ENCODE data around the gene CDA. TPM values are rescaled to one million over a fixed set of nuclear protein-coding genes. Genes with fewer than 3 reads are reported as not detected.
A peak's percentile ranks its signal among the peaks of the same experiment; 100 is the strongest.

The CDA gene
- total RNA-seq, 1 donor from 2014 or later, result 6.0 TPM

DNA sequence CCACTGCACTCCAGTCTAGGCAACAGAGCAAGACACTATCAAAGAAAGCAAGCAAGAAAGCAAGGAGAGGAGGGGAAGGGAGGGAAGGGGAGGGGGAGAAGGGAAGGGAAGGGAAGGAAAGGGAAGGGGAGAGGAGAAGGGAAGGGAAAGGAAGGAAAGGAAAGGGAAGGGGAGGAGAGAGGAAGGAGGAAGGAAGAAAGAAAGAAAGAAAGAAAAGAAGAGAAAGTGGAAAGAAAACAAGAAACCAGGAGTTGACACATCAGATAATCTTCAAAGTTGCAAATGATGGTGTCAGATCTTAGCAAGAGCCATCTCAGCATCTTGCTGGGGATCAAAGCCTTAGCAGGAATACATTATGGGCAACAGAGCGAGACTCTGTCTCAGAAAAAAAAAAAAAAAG, 14.9 kb upstream of the CDA start:
- no peak for TF ChIP-seq CTCF (conservative IDR thresholded peaks at IDR 0.05; ENCODE audit: low read depth, low read length)
- DNase-seq (ENCODE audit: low read depth), result no peak
- H3K4me3 ChIP-seq (ENCODE audit: low read depth, low read length), result no peak overlapping the region

GRCh38 chr1:20574686-20575540, 14.0 kb upstream of the CDA start:
- no peak for DNase-seq (ENCODE audit: low read depth)
- peak; percentile 95 for TF ChIP-seq CTCF (conservative IDR thresholded peaks at IDR 0.05; ENCODE audit: low read depth, low read length)
- no peak overlapping the region for H3K4me3 ChIP-seq (ENCODE audit: low read depth, low read length)

DNA sequence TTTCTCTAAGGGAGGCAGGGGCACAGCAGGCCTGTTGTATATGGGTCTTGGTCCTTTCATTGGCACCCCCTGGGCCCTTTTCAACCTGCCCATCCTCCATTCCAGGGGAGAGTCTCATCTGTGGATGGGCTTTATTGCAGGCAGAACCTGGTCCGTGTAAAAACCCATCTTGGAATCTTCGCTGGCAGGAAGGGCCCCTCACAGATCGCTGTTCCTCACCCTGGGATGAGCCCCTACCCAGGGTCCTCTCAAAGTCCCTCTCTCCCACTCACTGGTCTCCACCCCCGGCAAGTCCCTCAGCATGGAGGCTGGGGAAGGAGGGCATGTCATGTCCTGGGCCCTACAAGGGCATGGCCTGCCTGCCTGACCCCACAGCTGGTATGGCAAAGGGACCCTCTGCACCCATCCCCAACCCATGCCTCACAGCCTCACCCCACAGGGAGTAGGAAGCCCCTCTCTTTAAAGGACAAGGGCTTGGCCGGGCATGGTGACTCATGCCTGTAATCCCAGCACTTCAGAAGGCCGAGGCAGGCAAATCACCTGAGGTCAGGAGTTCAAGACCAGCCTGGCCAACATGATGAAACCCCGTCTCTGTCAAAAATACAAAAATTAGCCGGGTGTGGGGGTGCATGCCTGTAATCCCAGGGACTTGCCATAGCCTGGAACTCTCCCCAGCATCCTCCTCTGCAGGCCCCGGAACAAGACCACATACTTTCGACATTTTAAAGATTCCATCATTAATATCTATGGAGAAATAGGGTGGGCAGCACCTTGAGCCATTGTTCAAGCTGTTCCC, 13.2 kb upstream of the CDA start:
- H3K4me3 ChIP-seq (ENCODE audit: low read depth, low read length), result no peak overlapping the region
- no peak for DNase-seq (ENCODE audit: low read depth)
- no peak for TF ChIP-seq CTCF (conservative IDR thresholded peaks at IDR 0.05; ENCODE audit: low read depth, low read length)

DNA sequence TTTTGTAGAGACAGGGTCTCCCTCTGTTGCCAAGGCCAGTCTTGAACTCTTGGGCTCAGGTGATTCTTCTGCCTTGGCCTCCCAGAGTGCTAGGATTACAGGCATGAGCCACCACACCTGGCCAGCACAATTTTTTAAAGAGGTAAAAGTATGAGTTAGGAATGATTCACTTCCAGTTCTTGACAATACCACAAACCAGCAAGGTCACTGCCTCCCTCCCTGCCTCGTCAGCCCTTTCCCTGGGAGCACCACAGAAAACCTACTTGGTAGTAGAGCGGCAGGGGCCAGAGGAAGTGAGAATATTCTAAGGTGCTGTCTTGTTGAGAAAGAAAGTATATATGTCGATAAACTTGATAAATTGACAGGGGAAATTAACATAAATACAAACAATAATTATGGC, 10.8 kb upstream of the CDA start:
- no peak for TF ChIP-seq CTCF (conservative IDR thresholded peaks at IDR 0.05; ENCODE audit: low read depth, low read length)
- DNase-seq (ENCODE audit: low read depth), result no peak
- no peak overlapping the region for H3K4me3 ChIP-seq (ENCODE audit: low read depth, low read length)

DNA sequence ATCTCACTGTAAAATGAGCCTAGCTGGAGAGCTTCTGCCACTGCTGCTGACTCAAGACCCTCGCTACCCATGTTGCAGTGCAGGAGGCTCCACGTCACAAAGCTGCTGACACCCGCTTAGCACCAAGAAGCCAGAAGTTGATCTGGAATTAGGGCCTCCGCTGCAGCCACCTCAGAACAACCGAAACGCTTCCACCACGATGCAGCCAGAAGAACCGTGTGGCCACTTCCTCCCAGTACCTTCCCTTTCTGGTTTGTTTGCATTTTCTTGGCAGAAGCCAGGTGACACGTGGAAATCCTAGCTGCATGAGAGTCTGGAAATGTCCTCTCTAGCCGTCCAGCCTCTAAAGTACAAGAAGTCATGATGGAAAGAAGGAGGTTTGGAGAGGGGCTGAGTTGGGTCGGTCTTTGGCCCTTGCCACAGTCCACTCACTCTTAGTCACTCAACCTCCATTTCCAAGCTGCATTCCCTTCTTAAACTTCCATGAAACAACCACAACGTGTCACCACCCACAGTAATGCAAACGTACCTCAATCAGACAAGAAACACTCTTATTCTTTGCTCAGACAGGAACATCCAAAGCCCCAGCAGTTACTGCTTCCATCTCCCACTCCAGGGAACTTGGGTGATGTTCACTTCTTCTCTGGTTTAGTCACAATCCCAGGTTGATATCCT, 10.0 kb upstream of the CDA start:
- TF ChIP-seq CTCF (conservative IDR thresholded peaks at IDR 0.05; ENCODE audit: low read depth, low read length), result no peak
- H3K4me3 ChIP-seq (ENCODE audit: low read depth, low read length), result no peak overlapping the region
- no peak for DNase-seq (ENCODE audit: low read depth)

- TF ChIP-seq CTCF (conservative IDR thresholded peaks at IDR 0.05; ENCODE audit: low read depth, low read length), result no peak
- DNase-seq (ENCODE audit: low read depth), result no peak
- no peak overlapping the region for H3K4me3 ChIP-seq (ENCODE audit: low read depth, low read length)
Observed at GRCh38 chr1:20584890-20585289, 4.0 kb upstream of the CDA start.
